IMR-90 (cell line): ENCODE data around the gene DSE. TPM values are rescaled to one million over a fixed set of nuclear protein-coding genes. Genes with fewer than 3 reads are reported as not detected.

Source experiments
- ATAC-seq: fragments of 200-7000 bp; cut with Tn5 transposase; 2 replicates; pipeline ENCODE4 v1.9.1; 2020; ENCODE audit warnings: low read depth, mild to moderate bottlenecking, moderate library complexity
- BruUV-seq: library from RNA; stranded (reverse); fragments of 400-500 nt; replicated peaks from 2 replicates; lab custom pipeline; 2021; lab: Mats Ljungman, UMichigan
- CTCF ChIA-PET: fragments of 300-600 bp; formaldehyde crosslinking; extraction: SDS; loops from one replicate; lab custom pipeline; 2021; ENCODE audit warnings: antibody characterized with exemption; lab: Yijun Ruan, JAX
- POLR2A ChIA-PET: fragments of 300-600 bp; sonication (Branson Sonifier 250); formaldehyde crosslinking; loops from one replicate; lab custom pipeline; 2022; ENCODE audit warnings: antibody characterized with exemption; ENCODE audit not compliant: unreplicated experiment; lab: Charles Lee
- DNase-seq: peaks from one replicate; pipeline ENCODE4 v3.0.0; 2013
- H2AFZ ChIP-seq: replicated peaks from 2 replicates; pipeline ENCODE3; 2013; ENCODE audit warnings: low read length, mild to moderate bottlenecking; ENCODE audit not compliant: poor library complexity
- H2AK5ac ChIP-seq: 2 replicates; pipeline ENCODE4 v1.6.1; 2013; ENCODE audit warnings: low read depth, low read length, inconsistent platforms
- H2AK9ac ChIP-seq: replicated peaks from 2 replicates; pipeline ENCODE3; 2013; ENCODE audit warnings: mild to moderate bottlenecking, low read depth, low read length, moderate library complexity; ENCODE audit not compliant: poor library complexity
- H2BK120ac ChIP-seq: 2 replicates; pipeline ENCODE4 v1.6.1; 2013; ENCODE audit warnings: low read depth, low read length, inconsistent platforms
- H2BK15ac ChIP-seq: 3 replicates; pipeline ENCODE4 v1.6.1; 2013; ENCODE audit warnings: low read depth, low read length, inconsistent platforms
- H2BK20ac ChIP-seq: 2 replicates; pipeline ENCODE4 v1.6.1; 2013; ENCODE audit warnings: low read depth, mild to moderate bottlenecking, inconsistent platforms, low read length, moderate library complexity
- H2BK5ac ChIP-seq: 2 replicates; pipeline ENCODE4 v1.6.1; 2013; ENCODE audit warnings: mild to moderate bottlenecking, low read depth, low read length, inconsistent platforms; ENCODE audit not compliant: poor library complexity, severe bottlenecking
- H3K14ac ChIP-seq: replicated peaks from 2 replicates; pipeline ENCODE4 v1.6.1; 2013; ENCODE audit warnings: low read depth, low read length, inconsistent platforms
- H3K18ac ChIP-seq: 2 replicates; pipeline ENCODE4 v1.6.1; 2013; ENCODE audit warnings: low read depth, low read length, control low read depth
- H3K23ac ChIP-seq: 2 replicates; pipeline ENCODE4 v1.6.1; 2013; ENCODE audit warnings: low read depth, low read length, inconsistent platforms
- H3K27ac ChIP-seq: 2 replicates; pipeline ENCODE4 v1.5.1; 2013; ENCODE audit warnings: mild to moderate bottlenecking, control low read depth, low read length; ENCODE audit not compliant: insufficient read depth
- H3K27me3 ChIP-seq: 2 replicates; pipeline ENCODE4 v1.6.1; 2013; ENCODE audit warnings: low read length; ENCODE audit not compliant: control insufficient read depth, insufficient read depth
- H3K36me3 ChIP-seq: 2 replicates; pipeline ENCODE4 v1.6.1; 2013; ENCODE audit warnings: low read length, mixed read lengths; ENCODE audit not compliant: control insufficient read depth, insufficient read depth
- H3K4ac ChIP-seq: 2 replicates; pipeline ENCODE4 v1.6.1; 2013; ENCODE audit warnings: low read depth, low read length, inconsistent platforms
- H3K4me1 ChIP-seq: 2 replicates; pipeline ENCODE4 v1.6.1; 2013; ENCODE audit warnings: low read length, mixed read lengths; ENCODE audit not compliant: control insufficient read depth, insufficient read depth
- H3K4me2 ChIP-seq: 2 replicates; pipeline ENCODE4 v1.6.1; 2013; ENCODE audit warnings: low read depth, mild to moderate bottlenecking, control low read depth, low read length, moderate library complexity
- H3K4me3 ChIP-seq: 2 replicates; pipeline ENCODE4 v1.5.1; 2013; ENCODE audit warnings: low read depth, mild to moderate bottlenecking, control low read depth, low read length, moderate library complexity; ENCODE audit not compliant: insufficient read depth
- H3K56ac ChIP-seq: 2 replicates; pipeline ENCODE4 v1.6.1; 2013; ENCODE audit warnings: low read length, inconsistent platforms; ENCODE audit not compliant: insufficient read depth; ENCODE audit errors: extremely low read depth
- H3K79me1 ChIP-seq, 2 experiments: 2 replicates each; pipeline ENCODE4 v1.6.1; 2013; ENCODE audit warnings: low read length in 2 of 2, inconsistent platforms in 1 of 2, low read depth in 1 of 2
- H3K9ac ChIP-seq: 2 replicates; pipeline ENCODE4 v1.6.1; 2013; ENCODE audit warnings: low read depth, low read length, control low read depth
- H3K9me1 ChIP-seq: 2 replicates; pipeline ENCODE4 v1.6.1; 2013; ENCODE audit warnings: low read length, inconsistent platforms; ENCODE audit not compliant: insufficient read depth
- H3K9me3 ChIP-seq: 2 replicates; pipeline ENCODE4 v1.6.1; 2013; ENCODE audit warnings: low read length; ENCODE audit not compliant: control insufficient read depth, insufficient read depth
- H4K20me1 ChIP-seq: 2 replicates; pipeline ENCODE4 v1.6.1; 2013; ENCODE audit warnings: low read length, inconsistent platforms; ENCODE audit not compliant: insufficient read depth
- H4K5ac ChIP-seq: 2 replicates; pipeline ENCODE4 v1.6.1; 2013; ENCODE audit warnings: mild to moderate bottlenecking, low read depth, low read length, control low read depth
- H4K8ac ChIP-seq, 2 experiments: 2 replicates each; pipeline ENCODE4 v1.6.1; 2013; ENCODE audit warnings: low read depth in 2 of 2, low read length in 2 of 2, control low read depth in 1 of 2, inconsistent platforms in 1 of 2
- H4K91ac ChIP-seq: 2 replicates; pipeline ENCODE4 v1.6.1; 2013; ENCODE audit warnings: low read depth, low read length, inconsistent platforms; ENCODE audit not compliant: insufficient read depth
- BHLHE40 ChIP-seq: fragments of 150-350 bp; IDR thresholded peaks from 2 replicates; pipeline ENCODE4 v1.6.1; 2016; ENCODE audit warnings: mild to moderate bottlenecking, low read depth, low read length
- CEBPB ChIP-seq: IDR thresholded peaks from 2 replicates; pipeline ENCODE4 v1.6.1; 2012; ENCODE audit warnings: low read depth, low read length, improper control_type of control experiment
- CHD1 ChIP-seq: IDR thresholded peaks from 2 replicates; pipeline ENCODE4 v1.6.1; 2012; ENCODE audit warnings: low read depth, low read length, improper control_type of control experiment
- FOS ChIP-seq: fragments of 150-350 bp; IDR thresholded peaks from 2 replicates; pipeline ENCODE4 v1.6.1; 2016; ENCODE audit warnings: low read depth, low read length
- MAFK ChIP-seq: IDR thresholded peaks from 2 replicates; pipeline ENCODE4 v1.6.1; 2012; ENCODE audit warnings: low read depth, low read length, improper control_type of control experiment
- MAZ ChIP-seq: IDR thresholded peaks from 2 replicates; pipeline ENCODE4 v1.6.1; 2012; ENCODE audit warnings: low read depth, mild to moderate bottlenecking, low read length, improper control_type of control experiment, moderate library complexity, borderline replicate concordance
- MXI1 ChIP-seq: IDR thresholded peaks from 2 replicates; pipeline ENCODE4 v1.6.1; 2012; ENCODE audit warnings: low read depth, mild to moderate bottlenecking, low read length, moderate library complexity, borderline replicate concordance
- NFE2L2 ChIP-seq: fragments of 150-350 bp; IDR thresholded peaks from 2 replicates; pipeline ENCODE4 v1.6.1; 2016; ENCODE audit warnings: low read depth, mild to moderate bottlenecking, low read length
- POLR2A ChIP-seq: IDR thresholded peaks from 2 replicates; pipeline ENCODE4 v1.6.1; 2012; ENCODE audit warnings: mild to moderate bottlenecking, low read depth, low read length
- RAD21 ChIP-seq: IDR thresholded peaks from 2 replicates; pipeline ENCODE4 v1.6.1; 2012; ENCODE audit warnings: low read length, improper control_type of control experiment
- RCOR1 ChIP-seq: IDR thresholded peaks from 2 replicates; pipeline ENCODE4 v1.6.1; 2012; ENCODE audit warnings: mild to moderate bottlenecking, low read length, improper control_type of control experiment; ENCODE audit not compliant: insufficient replicate concordance
- RFX5 ChIP-seq: IDR thresholded peaks from 2 replicates; pipeline ENCODE4 v1.8.0; 2012; ENCODE audit warnings: low read depth, mild to moderate bottlenecking, low read length, moderate library complexity
- SMC3 ChIP-seq: fragments of 150-350 bp; IDR thresholded peaks from 2 replicates; pipeline ENCODE4 v1.6.1; 2016; ENCODE audit warnings: low read depth, mild to moderate bottlenecking, antibody characterized with exemption, low read length, moderate library complexity
- WGBS, 2 experiments: methylation state at CpG; one replicate each; pipeline versions ENCODE4 v1.1.5 to v1.1.7; 2013; ENCODE audit warnings: missing lambda C conversion rate in 2 of 2; ENCODE audit not compliant: insufficient read length in 1 of 2; ENCODE audit errors: extremely low coverage in 2 of 2; 5-methylcytosine and 5-hydroxymethylcytosine counted together
- dilution Hi-C: fragments of 300-500 bp; cut with HindIII; formaldehyde crosslinking; loops from one replicate; pipeline ENCODE4 v1.14.3; 2018; ENCODE audit warnings: low sequenced_read_pairs; ENCODE audit not compliant: unreplicated experiment
- in situ Hi-C: fragments of 300-500 bp; cut with MboI; formaldehyde crosslinking; loops from 3 replicates; pipeline ENCODE4 v1.14.3; 2019; ENCODE audit warnings: low sequenced_read_pairs, inconsistent platforms, mixed read lengths
- intact Hi-C: fragments of 100-400 bp; cut with micrococcal nuclease; formaldehyde crosslinking; loops from 2 replicates; pipeline ENCODE4 v1.10.0; 2022
- polyA plus RNA-seq, 3 experiments: library from polyadenylated mRNA; depleted of rRNA; stranded (reverse); fragments of >200 nt; gene quantifications; 2 replicates each; pipeline ENCODE4 v1.2.3, GENCODE V29; 2012; ENCODE audit warnings: low replicate concordance in 1 of 3
- total RNA-seq: library from RNA; depleted of rRNA; stranded (reverse); fragments of >200 nt; gene quantifications from 2 replicates; pipeline ENCODE4 v1.2.3, GENCODE V29; 2012
- TF ChIP-seq, protein P1 (sequence below): conservative IDR thresholded peaks from 2 replicates; pipeline ENCODE4 v1.5.1; 2012; ENCODE audit warnings: mild to moderate bottlenecking, low read depth, low read length, improper control_type of control experiment
- TF ChIP-seq, protein P2 (sequence below): fragments of 150-350 bp; IDR thresholded peaks from 2 replicates; pipeline ENCODE4 v1.6.1; 2016; ENCODE audit warnings: low read depth, mild to moderate bottlenecking, low read length, moderate library complexity, borderline replicate concordance
- TF ChIP-seq, protein P3 (sequence below): fragments of 150-350 bp; IDR thresholded peaks from 2 replicates; pipeline ENCODE4 v1.6.1; 2017; ENCODE audit warnings: mild to moderate bottlenecking, antibody characterized with exemption, low read length, low read depth

DSE gene
- total and polyA plus RNA-seq, 2 of the 4 experiments (the other 2 are of a cell fraction) = 48.0 to 154 TPM

DNA sequence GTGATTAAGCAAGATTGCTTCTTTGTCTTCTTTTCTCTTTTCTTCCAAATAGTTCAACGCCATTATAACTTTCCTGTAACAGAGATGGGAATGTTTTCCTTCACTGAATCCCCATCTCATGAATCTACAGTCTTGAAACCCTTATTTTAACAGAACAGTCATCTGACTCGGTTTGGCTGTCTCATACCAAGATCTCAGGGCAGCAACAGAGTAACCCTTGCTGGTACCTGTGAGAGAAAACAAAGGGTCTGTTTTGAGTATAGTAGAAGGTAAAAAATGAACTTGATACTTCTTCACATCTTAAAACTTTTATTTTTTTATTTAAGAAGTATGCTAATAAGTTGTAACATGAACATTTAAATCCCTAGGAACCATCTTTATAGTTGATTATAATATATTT lies 19.6 kb upstream of the DSE start:
- Histone ChIP-seq H3K14ac (no peak overlapping the region), H3K18ac (no peak overlapping the region), H2BK20ac (no peak overlapping the region), H2AK5ac (no peak overlapping the region), H3K9me3 (no peaks in the 10 kb centered on the region), H2BK15ac (peak overlapping the region; percentile 34; the same call in 1 of the 3 replicates), H4K5ac (no peak overlapping the region), H3K36me3 (no peaks in the 10 kb centered on the region), H2BK5ac (no peak overlapping the region), H3K4me2 (no peak overlapping the region), H2BK120ac (no peak overlapping the region), H3K27me3 (no peaks in the 10 kb centered on the region), H3K4me1 (peaks cover 7% of the 10 kb centered on the region), H2AFZ (no peak overlapping the region), H2AK9ac (no peak overlapping the region), H4K20me1 (no peaks in the 10 kb centered on the region), H3K56ac (no peak overlapping the region), H3K9ac (no peak overlapping the region), H3K9me1 (no peaks in the 10 kb centered on the region), H3K79me1 (no peaks in the 10 kb centered on the region), H4K8ac (no peak overlapping the region), H3K4me3 (no peak overlapping the region), H3K23ac (no peak overlapping the region), H3K4ac (0 out of 2 replicates have a peak overlapping the region, but pooled peaks have one; percentile 47), H4K91ac (no peak overlapping the region), H3K27ac (no peak overlapping the region)
- CTCF ChIA-PET = no interaction called here
- dilution Hi-C loops (no loop called here), intact Hi-C loops (no loop called here), in situ Hi-C loops (no loop called here)
- no CpG with 5 or more reads among the region's 2 CpGs for WGBS, 2 experiments
- BruUV-seq = no TSS peak
- POLR2A ChIA-PET = no interaction called here
- no peak for ATAC-seq
- TF ChIP-seq, protein P1, sequence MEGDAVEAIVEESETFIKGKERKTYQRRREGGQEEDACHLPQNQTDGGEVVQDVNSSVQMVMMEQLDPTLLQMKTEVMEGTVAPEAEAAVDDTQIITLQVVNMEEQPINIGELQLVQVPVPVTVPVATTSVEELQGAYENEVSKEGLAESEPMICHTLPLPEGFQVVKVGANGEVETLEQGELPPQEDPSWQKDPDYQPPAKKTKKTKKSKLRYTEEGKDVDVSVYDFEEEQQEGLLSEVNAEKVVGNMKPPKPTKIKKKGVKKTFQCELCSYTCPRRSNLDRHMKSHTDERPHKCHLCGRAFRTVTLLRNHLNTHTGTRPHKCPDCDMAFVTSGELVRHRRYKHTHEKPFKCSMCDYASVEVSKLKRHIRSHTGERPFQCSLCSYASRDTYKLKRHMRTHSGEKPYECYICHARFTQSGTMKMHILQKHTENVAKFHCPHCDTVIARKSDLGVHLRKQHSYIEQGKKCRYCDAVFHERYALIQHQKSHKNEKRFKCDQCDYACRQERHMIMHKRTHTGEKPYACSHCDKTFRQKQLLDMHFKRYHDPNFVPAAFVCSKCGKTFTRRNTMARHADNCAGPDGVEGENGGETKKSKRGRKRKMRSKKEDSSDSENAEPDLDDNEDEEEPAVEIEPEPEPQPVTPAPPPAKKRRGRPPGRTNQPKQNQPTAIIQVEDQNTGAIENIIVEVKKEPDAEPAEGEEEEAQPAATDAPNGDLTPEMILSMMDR = no peak
- TF ChIP-seq SMC3 (no peak), NFE2L2 (no peak), FOS (no peak), MAFK (no peak), BHLHE40 (no peak), MAZ (no peak), CHD1 (no peak), RFX5 (no peak), CEBPB (no peak), RAD21 (no peak), RCOR1 (no peak), POLR2A (no peak), MXI1 (no peak)
- TF ChIP-seq, protein P2, sequence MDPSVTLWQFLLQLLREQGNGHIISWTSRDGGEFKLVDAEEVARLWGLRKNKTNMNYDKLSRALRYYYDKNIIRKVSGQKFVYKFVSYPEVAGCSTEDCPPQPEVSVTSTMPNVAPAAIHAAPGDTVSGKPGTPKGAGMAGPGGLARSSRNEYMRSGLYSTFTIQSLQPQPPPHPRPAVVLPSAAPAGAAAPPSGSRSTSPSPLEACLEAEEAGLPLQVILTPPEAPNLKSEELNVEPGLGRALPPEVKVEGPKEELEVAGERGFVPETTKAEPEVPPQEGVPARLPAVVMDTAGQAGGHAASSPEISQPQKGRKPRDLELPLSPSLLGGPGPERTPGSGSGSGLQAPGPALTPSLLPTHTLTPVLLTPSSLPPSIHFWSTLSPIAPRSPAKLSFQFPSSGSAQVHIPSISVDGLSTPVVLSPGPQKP = no peak
- TF ChIP-seq, protein P3, sequence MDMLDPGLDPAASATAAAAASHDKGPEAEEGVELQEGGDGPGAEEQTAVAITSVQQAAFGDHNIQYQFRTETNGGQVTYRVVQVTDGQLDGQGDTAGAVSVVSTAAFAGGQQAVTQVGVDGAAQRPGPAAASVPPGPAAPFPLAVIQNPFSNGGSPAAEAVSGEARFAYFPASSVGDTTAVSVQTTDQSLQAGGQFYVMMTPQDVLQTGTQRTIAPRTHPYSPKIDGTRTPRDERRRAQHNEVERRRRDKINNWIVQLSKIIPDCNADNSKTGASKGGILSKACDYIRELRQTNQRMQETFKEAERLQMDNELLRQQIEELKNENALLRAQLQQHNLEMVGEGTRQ = no peak
- DNase-seq = no peak
